A549 (cell line): ENCODE results near the gene RRAGD.

Source experiments
- EP300 ChIP-seq, 2 experiments: fragments of >200 bp; sonication (Bioruptor Twin); formaldehyde crosslinking; IDR thresholded peaks; 2 replicates in 1 of 2; 3 replicates in 1 of 2; pipeline ENCODE4 v1.6.1; 2016 to 2017
- ESRRA ChIP-seq: fragments of 150-350 bp; IDR thresholded peaks from 2 replicates; pipeline ENCODE4 v1.6.1; 2014; ENCODE audit warnings: mild to moderate bottlenecking, low read length, borderline replicate concordance
- HOXB5 ChIP-seq: fragments of 250-450 bp; sonication (Bioruptor Pico); IDR thresholded peaks from 2 replicates; pipeline ENCODE4 v1.5.0; 2020; ENCODE audit warnings: mild to moderate bottlenecking, moderate library complexity
- POLR2A ChIP-seq: IDR thresholded peaks from 2 replicates; pipeline ENCODE4 v1.6.1; 2012; ENCODE audit warnings: mild to moderate bottlenecking, low read length
- RCOR1 ChIP-seq: fragments of 150-350 bp; IDR thresholded peaks from 2 replicates; pipeline ENCODE4 v1.6.1; 2014; ENCODE audit warnings: antibody characterized with exemption, low read length, low read depth
- SMC3 ChIP-seq: fragments of >200 bp; sonication (Bioruptor Twin); formaldehyde crosslinking; IDR thresholded peaks from 3 replicates; pipeline ENCODE4 v1.6.1; 2018; ENCODE audit warnings: inconsistent platforms
- ZFP36 ChIP-seq: fragments of 450-650 bp; IDR thresholded peaks from 2 replicates; pipeline ENCODE4 v1.6.1; 2014; ENCODE audit warnings: borderline replicate concordance; ENCODE audit not compliant: partially characterized antibody
- TF ChIP-seq, protein P1 (sequence below): fragments of >200 bp; sonication (Bioruptor Twin); formaldehyde crosslinking; IDR thresholded peaks from 3 replicates; pipeline ENCODE4 v1.5.1; 2016
- TF ChIP-seq, protein P2 (sequence below): fragments of 200-600 bp; sonication (generic); IDR thresholded peaks from 2 replicates; pipeline ENCODE4 v1.6.1; 2016; ENCODE audit warnings: antibody characterized with exemption, mild to moderate bottlenecking, moderate library complexity

DNA sequence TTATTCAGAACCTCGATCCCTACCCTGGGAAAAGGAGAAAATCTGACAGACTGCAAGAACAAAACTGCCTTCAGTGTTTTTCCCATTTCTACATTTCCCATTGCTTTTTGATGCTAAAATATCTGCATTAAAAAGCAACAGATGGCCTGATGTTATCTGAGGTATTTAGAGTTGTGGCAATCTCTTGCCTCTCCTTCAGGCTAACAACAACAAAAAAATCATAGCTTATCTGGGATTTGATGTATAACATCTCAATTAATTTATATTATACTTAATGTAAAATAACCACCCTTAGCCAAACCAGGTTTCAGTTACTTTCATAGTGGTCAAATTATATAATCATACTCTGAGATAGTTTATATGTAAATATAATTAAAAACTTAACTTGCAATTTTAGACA lies 81.2 kb downstream of the RRAGD start:
- no peak for TF ChIP-seq HOXB5 (CRISPR knock-in tag)
- TF ChIP-seq POLR2A: no peak
- TF ChIP-seq RCOR1: no peak
- TF ChIP-seq SMC3: no peak
- TF ChIP-seq ZFP36: no peak
- TF ChIP-seq, protein P1, sequence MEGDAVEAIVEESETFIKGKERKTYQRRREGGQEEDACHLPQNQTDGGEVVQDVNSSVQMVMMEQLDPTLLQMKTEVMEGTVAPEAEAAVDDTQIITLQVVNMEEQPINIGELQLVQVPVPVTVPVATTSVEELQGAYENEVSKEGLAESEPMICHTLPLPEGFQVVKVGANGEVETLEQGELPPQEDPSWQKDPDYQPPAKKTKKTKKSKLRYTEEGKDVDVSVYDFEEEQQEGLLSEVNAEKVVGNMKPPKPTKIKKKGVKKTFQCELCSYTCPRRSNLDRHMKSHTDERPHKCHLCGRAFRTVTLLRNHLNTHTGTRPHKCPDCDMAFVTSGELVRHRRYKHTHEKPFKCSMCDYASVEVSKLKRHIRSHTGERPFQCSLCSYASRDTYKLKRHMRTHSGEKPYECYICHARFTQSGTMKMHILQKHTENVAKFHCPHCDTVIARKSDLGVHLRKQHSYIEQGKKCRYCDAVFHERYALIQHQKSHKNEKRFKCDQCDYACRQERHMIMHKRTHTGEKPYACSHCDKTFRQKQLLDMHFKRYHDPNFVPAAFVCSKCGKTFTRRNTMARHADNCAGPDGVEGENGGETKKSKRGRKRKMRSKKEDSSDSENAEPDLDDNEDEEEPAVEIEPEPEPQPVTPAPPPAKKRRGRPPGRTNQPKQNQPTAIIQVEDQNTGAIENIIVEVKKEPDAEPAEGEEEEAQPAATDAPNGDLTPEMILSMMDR: no peak
- no peak for TF ChIP-seq ESRRA
- no peak for TF ChIP-seq EP300 (IDR thresholded peaks at IDR 0.05)
- TF ChIP-seq, protein P2, sequence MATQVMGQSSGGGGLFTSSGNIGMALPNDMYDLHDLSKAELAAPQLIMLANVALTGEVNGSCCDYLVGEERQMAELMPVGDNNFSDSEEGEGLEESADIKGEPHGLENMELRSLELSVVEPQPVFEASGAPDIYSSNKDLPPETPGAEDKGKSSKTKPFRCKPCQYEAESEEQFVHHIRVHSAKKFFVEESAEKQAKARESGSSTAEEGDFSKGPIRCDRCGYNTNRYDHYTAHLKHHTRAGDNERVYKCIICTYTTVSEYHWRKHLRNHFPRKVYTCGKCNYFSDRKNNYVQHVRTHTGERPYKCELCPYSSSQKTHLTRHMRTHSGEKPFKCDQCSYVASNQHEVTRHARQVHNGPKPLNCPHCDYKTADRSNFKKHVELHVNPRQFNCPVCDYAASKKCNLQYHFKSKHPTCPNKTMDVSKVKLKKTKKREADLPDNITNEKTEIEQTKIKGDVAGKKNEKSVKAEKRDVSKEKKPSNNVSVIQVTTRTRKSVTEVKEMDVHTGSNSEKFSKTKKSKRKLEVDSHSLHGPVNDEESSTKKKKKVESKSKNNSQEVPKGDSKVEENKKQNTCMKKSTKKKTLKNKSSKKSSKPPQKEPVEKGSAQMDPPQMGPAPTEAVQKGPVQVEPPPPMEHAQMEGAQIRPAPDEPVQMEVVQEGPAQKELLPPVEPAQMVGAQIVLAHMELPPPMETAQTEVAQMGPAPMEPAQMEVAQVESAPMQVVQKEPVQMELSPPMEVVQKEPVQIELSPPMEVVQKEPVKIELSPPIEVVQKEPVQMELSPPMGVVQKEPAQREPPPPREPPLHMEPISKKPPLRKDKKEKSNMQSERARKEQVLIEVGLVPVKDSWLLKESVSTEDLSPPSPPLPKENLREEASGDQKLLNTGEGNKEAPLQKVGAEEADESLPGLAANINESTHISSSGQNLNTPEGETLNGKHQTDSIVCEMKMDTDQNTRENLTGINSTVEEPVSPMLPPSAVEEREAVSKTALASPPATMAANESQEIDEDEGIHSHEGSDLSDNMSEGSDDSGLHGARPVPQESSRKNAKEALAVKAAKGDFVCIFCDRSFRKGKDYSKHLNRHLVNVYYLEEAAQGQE: no peak
